Measurements from ENCODE around the gene IFFO2.

- TF ChIP-seq CBX8 (IDR thresholded peaks at IDR 0.05; ENCODE audit: borderline replicate concordance, low read depth, low read length) (no peak), CTCF (IDR thresholded peaks at IDR 0.05; ENCODE audit: control extremely low read depth in 1 of 3, insufficient read depth in 1 of 3, low read depth in 1 of 3, low read length in 3 of 3) (no peak), POLR2A (IDR thresholded peaks at IDR 0.05; ENCODE audit: control extremely low read depth in 1 of 2, low read depth in 2 of 2, low read length in 2 of 2) (no peak), CEBPB (IDR thresholded peaks at IDR 0.05; ENCODE audit: low read depth, low read length) (no peak)
Measured at GRCh38 chr1:18928406-18928805, 28.1 kb downstream of the IFFO2 start.
